Naive thymus-derived CD8-positive, alpha-beta T cell (primary cell): ENCODE data around the gene MAGIX. TPM values are rescaled to one million over a fixed set of nuclear protein-coding genes. Genes with fewer than 3 reads are reported as not detected.

Source experiments
- ATAC-seq, 2 donors: fragments of 150-1000 bp; cut with Tn5 transposase in 1 of 2; sonication (Bioruptor Pico), chemical (Tn5 transposase) in 1 of 2; 1 replicate in 1 of 2; 2 replicates in 1 of 2; pipeline ENCODE4 v1.10.0; 2021; ENCODE audit warnings: mild to moderate bottlenecking in 2 of 2, moderate library complexity in 2 of 2
- POLR2A ChIA-PET: fragments of 350-600 bp; sonication (Branson Sonifier 250); formaldehyde crosslinking; loops from one replicate; lab custom pipeline; 2021; ENCODE audit warnings: antibody characterized with exemption; lab: Charles Lee
- DNase-seq, 10 donors: peaks; one replicate each; pipeline versions ENCODE4 v3.0.0 to v3.0.0-alpha.2; 2020 to 2022
- H3K27ac Mint-ChIP-seq, 10 donors: one replicate each; pipeline ENCODE4 v1.8.0; 2020 to 2022; ENCODE audit warnings: mild to moderate bottlenecking in 10 of 10, mixed read lengths in 10 of 10, moderate library complexity in 4 of 10, inconsistent platforms in 1 of 10
- H3K27me3 Mint-ChIP-seq, 5 donors: one replicate each; pipeline ENCODE4 v1.8.0; 2021 to 2022; ENCODE audit warnings: mixed read lengths in 5 of 5
- H3K36me3 Mint-ChIP-seq, 3 donors: one replicate each; pipeline ENCODE4 v1.8.0; 2020 to 2022; ENCODE audit warnings: mixed read lengths in 3 of 3, mild to moderate bottlenecking in 2 of 3, inconsistent platforms in 1 of 3
- H3K4me1 Mint-ChIP-seq, 4 donors: one replicate each; pipeline ENCODE4 v1.8.0; 2021 to 2022; ENCODE audit warnings: mixed read lengths in 4 of 4
- H3K4me3 Mint-ChIP-seq, 10 donors: one replicate each; pipeline ENCODE4 v1.8.0; 2020 to 2022; ENCODE audit warnings: mild to moderate bottlenecking in 10 of 10, mixed read lengths in 10 of 10, moderate library complexity in 6 of 10, inconsistent platforms in 1 of 10
- H3K9me3 Mint-ChIP-seq, 9 donors: one replicate each; pipeline ENCODE4 v1.8.0; 2020 to 2022; ENCODE audit warnings: mixed read lengths in 9 of 9, mild to moderate bottlenecking in 3 of 9, inconsistent platforms in 1 of 9, moderate library complexity in 1 of 9
- polyA plus RNA-seq, 3 donors: library from polyadenylated mRNA; unstranded; fragments of 300-500 nt; fragmentation: Illumina TruSeq; gene quantifications; one replicate each; pipeline ENCODE4 v1.2.3, GENCODE V29; 2021
- total RNA-seq, 8 experiments: library from RNA in 2 of 8; stranded (reverse) in 2 of 8; gene quantifications; one replicate each; pipeline ENCODE4 v1.2.3 and lab custom pipeline; 2021 to 2026

Gene MAGIX
- total and polyA plus RNA-seq, 5 experiments from 2014 or later = 0.52 to 1.2 (median 0.77) TPM

DNA sequence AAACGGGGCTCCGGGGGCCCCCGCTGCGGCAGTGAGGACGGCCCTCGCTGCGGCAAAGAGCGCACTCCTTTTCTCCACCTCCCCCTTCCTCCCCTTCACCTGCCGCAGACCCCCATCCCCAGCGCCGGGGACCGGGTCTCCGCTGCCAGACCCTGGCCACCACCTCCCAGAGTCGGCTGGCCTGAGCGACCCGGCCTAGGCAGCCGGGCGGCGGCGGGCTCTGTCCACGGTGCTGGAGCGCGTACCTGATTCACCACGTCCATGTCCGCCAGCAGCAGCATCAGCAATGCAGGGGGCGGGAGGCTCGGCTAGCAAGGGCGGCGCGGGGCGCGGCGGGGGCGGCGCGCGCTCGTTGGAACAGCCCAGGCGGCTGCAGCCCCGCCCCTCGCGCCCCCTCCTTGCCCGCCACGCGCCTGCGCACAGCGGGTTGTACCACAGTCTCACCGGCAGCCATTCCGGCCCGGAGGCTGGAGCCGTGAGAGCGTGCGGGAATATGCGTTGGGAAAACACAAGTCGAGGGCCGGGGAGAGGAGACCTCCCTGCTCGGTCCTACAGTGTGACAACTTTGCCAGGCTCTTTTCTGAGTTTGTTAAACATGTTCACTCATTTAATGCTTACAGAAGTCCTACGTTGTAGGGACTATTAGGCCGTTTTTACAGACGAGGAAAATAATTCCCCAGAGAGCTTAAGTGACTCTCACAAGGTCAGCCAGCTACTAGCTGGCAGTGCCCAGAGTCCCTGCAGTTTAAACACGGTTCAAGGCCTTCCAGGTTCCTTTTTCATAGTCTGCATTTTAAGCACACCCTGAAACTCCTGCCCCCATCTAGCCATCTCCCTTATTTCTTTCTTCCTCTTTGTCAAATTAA, 37.6 kb downstream of the MAGIX start, which contains the start of gene SYP:
Gene SYP, minus strand, starts transcription at position 288 of the 866 bp plus-strand sequence. Its CDS starts 7 bp downstream, at position 281.
- Mint-ChIP-seq H3K4me1 (peaks cover 8 to 17% (median 11%) of the 10 kb centered on the region in 4 donors), H3K9me3 (no peaks in the 10 kb centered on the region), H3K27ac (peak within 1 kb of the TSS; percentile 28 to 88 (median 60)), H3K36me3 (peaks cover 0 to 2% (median 0%) of the 10 kb centered on the region in 3 donors), H3K27me3 (no peaks in the 10 kb centered on the region), H3K4me3 (peak within 1 kb of the TSS; percentile 56 to 78 (median 72))
- ATAC-seq (peak; percentile 97 to 98), DNase-seq (peak; percentile 78 to 93 (median 88))
- POLR2A ChIA-PET = interaction anchor here (1.5 kb wide), 1 partner anchor 10 kb away, joined by 5 read pairs; no protein-coding TSS in a partner anchor

DNA sequence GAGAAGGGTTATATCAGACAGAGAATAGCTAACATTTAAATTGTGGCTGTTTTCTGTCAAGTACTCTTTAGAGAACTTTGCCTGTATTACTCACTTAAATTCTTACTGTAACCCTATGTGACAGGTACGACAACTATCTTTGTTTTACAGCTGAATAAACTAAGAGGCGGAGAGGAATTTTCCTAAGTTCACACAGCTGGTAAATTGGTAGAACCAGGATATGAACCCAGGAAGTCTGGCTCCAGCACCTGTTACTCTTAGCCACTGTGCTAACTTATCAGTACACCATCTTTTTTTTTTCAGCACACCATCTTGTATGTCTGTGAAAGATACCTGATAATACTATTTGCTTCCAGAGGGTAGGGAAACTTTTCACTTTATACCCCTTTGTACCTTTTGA, 39.5 kb downstream of the MAGIX start:
- no peak for ATAC-seq
- H3K36me3 Mint-ChIP-seq = no peaks in the 10 kb centered on the region
- no peaks in the 10 kb centered on the region for H3K9me3 Mint-ChIP-seq
- no peaks in the 10 kb centered on the region for H3K27me3 Mint-ChIP-seq
- POLR2A ChIA-PET = interaction anchor here (0.6 to 0.7 kb wide), 2 partner anchors 22 to 59 kb away, joined by 3 to 5 read pairs; no protein-coding TSS in a partner anchor
- DNase-seq = no peak
- no peak overlapping the region for H3K27ac Mint-ChIP-seq
- H3K4me3 Mint-ChIP-seq = no peak overlapping the region
- H3K4me1 Mint-ChIP-seq = peaks cover 5 to 17% (median 11%) of the 10 kb centered on the region in 4 donors

DNA sequence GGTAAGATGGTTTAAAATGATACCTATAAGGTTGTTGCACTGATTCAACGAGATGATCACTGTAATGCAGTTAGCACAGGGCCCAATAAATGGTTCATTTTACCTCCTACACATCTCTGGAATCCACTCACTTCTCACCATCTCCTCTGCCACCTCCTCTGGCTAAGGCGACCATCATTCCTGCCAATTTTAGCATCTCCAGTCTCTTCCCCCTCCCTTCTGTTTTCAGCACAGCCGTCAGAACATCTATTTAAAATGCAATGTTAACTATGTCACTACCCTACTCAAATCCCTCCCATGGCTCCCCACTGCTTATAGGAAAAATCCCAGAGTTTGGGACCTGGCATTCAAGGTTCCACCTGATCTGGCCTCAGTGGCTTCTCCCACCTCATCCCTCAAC, 41.0 kb downstream of the MAGIX start:
- Mint-ChIP-seq H3K4me3 (no peak overlapping the region), H3K4me1 (peaks cover 0 to 8% (median 5%) of the 10 kb centered on the region in 4 donors), H3K27ac (peak overlapping the region in 1 of 10 donors; percentile 75), H3K27me3 (no peaks in the 10 kb centered on the region), H3K36me3 (no peaks in the 10 kb centered on the region), H3K9me3 (no peaks in the 10 kb centered on the region)
- no peak for ATAC-seq
- DNase-seq = no peak
- POLR2A ChIA-PET = no interaction called here

DNA sequence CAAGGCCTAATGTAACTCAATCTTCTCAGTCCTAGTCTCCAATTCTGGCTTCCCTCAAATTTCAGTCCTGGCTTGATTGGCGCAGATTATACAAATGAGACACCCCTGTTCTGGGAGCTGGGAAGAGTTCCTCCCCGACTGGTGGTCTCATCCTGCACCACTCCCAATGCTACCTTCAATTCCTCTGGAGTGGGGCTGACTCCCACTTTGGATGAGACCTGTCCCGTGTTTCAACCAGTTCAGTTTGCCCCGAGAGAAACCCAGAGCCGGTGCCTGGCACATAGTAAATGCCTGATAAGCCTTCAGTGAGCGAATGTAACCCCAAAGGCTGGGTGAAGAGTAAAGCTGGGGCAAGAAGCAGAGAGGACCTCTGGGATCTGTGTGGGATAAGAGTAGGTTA, 41.5 kb downstream of the MAGIX start:
- no peak for DNase-seq
- Mint-ChIP-seq H3K9me3 (no peaks in the 10 kb centered on the region), H3K4me1 (peaks cover 0 to 6% (median 3%) of the 10 kb centered on the region in 4 donors)

DNA sequence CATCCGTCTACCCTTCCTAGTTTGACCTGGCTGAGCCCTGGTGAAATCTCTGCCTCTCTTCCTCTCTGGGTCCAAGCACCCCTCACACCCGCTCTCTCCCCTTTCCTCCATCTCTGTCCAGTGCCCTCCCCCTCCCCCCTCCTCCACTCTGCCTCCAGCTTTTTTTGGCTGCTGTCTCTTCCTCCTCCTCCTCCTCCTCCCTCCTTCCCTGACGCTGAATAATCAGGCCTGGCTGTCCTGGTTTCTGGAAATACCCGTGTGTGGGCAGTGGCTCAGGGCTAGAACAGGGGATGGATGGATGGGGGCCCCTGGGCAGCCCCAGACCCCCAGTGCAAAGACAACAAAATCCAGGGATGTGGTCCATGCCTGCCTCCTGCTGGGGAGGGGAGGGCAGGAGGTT, 42.2 kb downstream of the MAGIX start:
- ATAC-seq = no peak
- H3K27ac Mint-ChIP-seq = no peak overlapping the region
- H3K4me3 Mint-ChIP-seq = no peak overlapping the region
- no peaks in the 10 kb centered on the region for H3K27me3 Mint-ChIP-seq
- H3K9me3 Mint-ChIP-seq = no peaks in the 10 kb centered on the region
- peaks cover 0 to 6% (median under 1%) of the 10 kb centered on the region in 4 donors for H3K4me1 Mint-ChIP-seq
- DNase-seq = no peak
- no peaks in the 10 kb centered on the region for H3K36me3 Mint-ChIP-seq
- POLR2A ChIA-PET = no interaction called here

More for the DNA sequence above, 41.5 kb downstream of the MAGIX start:
- Mint-ChIP-seq H3K27ac (peak overlapping the region in 1 of 10 donors; percentile 75), H3K27me3 (no peaks in the 10 kb centered on the region), H3K4me3 (no peak overlapping the region), H3K36me3 (no peaks in the 10 kb centered on the region)
- POLR2A ChIA-PET = no interaction called here
- ATAC-seq = no peak

DNA sequence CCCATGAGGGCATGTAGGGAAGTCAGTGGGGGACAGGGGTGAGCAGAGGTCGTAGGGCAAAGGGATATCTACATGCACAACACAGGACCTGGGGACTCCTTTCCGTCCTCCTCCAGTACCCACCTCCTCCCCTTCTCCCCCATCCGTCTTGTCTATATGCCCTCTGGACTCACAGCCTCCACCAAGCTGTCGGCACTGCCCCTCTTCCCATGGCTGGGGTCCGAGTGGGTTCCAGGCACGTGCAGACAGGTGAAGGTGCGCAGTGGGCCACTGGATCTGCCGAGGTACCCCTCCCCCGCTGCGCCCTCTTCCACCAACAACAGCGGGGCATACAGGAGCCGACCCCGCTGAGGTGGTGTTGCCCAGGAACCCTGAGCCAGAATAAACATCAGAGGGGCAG, 42.9 kb downstream of the MAGIX start:
- POLR2A ChIA-PET = no interaction called here
- Mint-ChIP-seq H3K27me3 (no peaks in the 10 kb centered on the region), H3K36me3 (no peaks in the 10 kb centered on the region), H3K27ac (no peak overlapping the region), H3K9me3 (no peaks in the 10 kb centered on the region), H3K4me1 (peaks cover 0 to 6% (median 2%) of the 10 kb centered on the region in 4 donors), H3K4me3 (no peak overlapping the region)
- ATAC-seq = no peak
- DNase-seq = no peak

DNA sequence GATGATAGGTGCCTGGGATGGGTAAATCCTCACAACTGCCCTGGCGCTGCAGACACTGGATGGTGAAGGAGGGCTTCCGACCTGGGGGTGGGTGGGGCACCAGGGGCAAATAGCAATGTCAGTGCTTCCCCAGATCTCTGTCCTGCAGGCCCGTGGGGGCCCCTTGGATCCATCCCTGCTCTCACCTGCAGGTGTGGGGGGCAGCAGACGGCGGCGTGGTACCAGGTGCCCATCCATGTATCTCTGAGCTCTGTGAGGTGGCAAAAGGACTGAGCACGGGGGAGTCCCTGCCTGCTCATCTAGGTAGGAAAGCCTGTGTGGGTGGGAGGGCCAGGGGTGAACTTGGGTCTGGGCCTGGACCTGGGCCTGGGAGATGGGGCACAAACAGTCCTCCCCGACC, 44.0 kb downstream of the MAGIX start:
- ATAC-seq = no peak
- H3K9me3 Mint-ChIP-seq = no peaks in the 10 kb centered on the region
- POLR2A ChIA-PET = interaction anchor here (0.5 kb wide), 1 partner anchor 206 kb away, joined by 3 read pairs; no protein-coding TSS in a partner anchor
- H3K27me3 Mint-ChIP-seq = no peaks in the 10 kb centered on the region
- no peaks in the 10 kb centered on the region for H3K36me3 Mint-ChIP-seq
- H3K27ac Mint-ChIP-seq = no peak overlapping the region
- peaks cover 0 to 4% (median 0%) of the 10 kb centered on the region in 4 donors for H3K4me1 Mint-ChIP-seq
- H3K4me3 Mint-ChIP-seq = no peak overlapping the region
- no peak for DNase-seq

DNA sequence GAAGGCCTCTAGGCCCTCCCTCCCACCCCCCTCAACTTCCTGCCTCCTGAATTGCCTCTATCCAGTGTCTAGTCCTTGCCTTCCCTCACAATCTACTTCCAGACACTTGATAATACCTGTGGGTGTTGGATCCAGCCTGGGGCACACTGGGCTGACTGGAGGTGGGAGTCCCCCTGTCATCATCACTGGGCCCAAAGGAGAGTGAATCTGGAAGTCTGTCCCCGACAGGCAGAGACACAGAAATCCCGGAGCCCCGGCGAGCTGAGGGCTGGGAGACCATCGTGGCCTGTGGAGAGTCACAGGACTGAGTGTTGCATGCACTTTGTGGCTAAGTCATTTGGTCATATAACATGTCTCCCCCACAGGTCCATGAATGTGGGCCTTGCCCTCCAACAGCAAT, 45.8 kb downstream of the MAGIX start:
- ATAC-seq = no peak
- DNase-seq = no peak
- no peaks in the 10 kb centered on the region for H3K36me3 Mint-ChIP-seq
- no peaks in the 10 kb centered on the region for H3K27me3 Mint-ChIP-seq
- peaks cover 0 to 4% (median 0%) of the 10 kb centered on the region in 4 donors for H3K4me1 Mint-ChIP-seq
- peaks cover 0 to 11% (median 0%) of the 10 kb centered on the region in 9 donors for H3K9me3 Mint-ChIP-seq
- H3K4me3 Mint-ChIP-seq = no peak overlapping the region
- POLR2A ChIA-PET = no interaction called here
- H3K27ac Mint-ChIP-seq = peak overlapping the region in 1 of 10 donors; percentile 62

DNA sequence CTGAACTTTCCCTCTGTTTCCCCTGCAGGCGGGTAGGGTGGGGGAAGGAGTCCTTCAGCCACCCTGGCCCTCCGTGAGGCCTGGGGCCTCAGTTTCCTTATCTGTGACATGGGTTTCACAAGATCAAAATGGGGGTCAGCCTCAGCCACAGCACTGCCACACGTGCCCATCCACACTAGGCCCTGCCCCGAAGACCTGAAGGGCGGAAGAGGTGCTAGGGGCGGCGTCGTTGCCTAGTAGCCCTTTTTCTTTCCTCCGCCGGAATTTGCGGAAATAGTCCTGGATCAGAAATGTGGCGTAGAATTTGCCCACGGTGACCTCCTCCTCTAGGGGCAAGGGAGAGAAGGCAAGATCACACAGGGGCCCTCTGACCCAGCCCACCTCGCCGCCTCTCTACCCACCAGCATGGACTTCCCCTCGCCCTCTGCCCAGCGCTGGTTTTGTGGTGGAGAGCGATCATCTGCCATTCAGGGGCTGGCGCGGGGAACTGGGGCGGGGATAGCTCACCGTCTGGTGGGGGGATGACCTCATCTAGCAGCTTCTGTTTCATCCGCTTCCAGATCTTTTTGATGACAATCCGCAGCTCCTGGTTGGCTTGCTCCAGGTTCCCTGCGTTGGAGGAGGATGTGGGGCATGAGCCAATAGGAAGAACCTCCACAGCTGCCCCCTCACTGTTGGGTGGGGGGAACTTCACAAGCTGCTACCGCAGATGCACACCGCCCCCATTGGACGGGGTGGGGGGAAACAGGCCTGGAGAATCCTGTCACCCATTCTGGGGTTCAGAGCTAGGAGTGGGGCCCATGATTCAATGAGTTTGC, 47.1 kb downstream of the MAGIX start:
- Mint-ChIP-seq H3K36me3 (no peaks in the 10 kb centered on the region), H3K27me3 (no peaks in the 10 kb centered on the region), H3K4me3 (peak overlapping the region in 9 of 10 donors; percentile 22 to 61 (median 26)), H3K27ac (peak overlapping the region in 2 of 10 donors; percentile 38 to 49), H3K4me1 (peaks cover 0 to 4% (median 0%) of the 10 kb centered on the region in 4 donors), H3K9me3 (peaks cover 0 to 13% (median 0%) of the 10 kb centered on the region in 9 donors)
- DNase-seq (peak in 2 of 10 donors; percentile 16 to 20), ATAC-seq (peak; percentile 54 to 74)
- POLR2A ChIA-PET = interaction anchor here (0.6 to 2.0 kb wide), 2 partner anchors 9 to 319 kb away, joined by 3 to 5 read pairs; partner anchors contain the start of gene SYP

DNA sequence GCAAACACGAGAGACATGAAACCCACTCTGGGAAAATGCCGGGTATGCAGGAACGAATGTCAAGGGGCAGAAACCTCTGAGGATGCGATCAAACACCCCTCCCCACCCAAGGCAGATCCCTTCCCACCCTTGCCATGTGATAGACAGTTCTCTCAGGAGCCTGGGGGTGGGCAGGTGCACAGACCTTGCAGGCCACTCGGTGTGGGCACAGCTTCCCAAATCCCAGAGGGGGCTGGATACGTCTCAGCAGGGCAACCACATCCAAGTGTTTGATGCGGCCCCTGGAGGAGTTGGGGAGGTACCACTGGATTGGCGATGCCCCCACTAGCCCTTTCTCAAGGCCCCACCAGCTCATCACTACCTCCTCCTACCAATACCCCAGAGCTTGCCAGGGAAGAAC, 47.8 kb downstream of the MAGIX start:
- POLR2A ChIA-PET = interaction anchor here (2.0 kb wide), 1 partner anchor 10 kb away, joined by 5 read pairs; the partner anchor contains the start of gene SYP
- no peak overlapping the region for H3K4me3 Mint-ChIP-seq
- H3K27me3 Mint-ChIP-seq = no peaks in the 10 kb centered on the region
- H3K27ac Mint-ChIP-seq = no peak overlapping the region
- H3K4me1 Mint-ChIP-seq = peaks cover 0 to 4% (median 0%) of the 10 kb centered on the region in 4 donors
- ATAC-seq = no peak
- no peak for DNase-seq
- no peaks in the 10 kb centered on the region for H3K36me3 Mint-ChIP-seq
- H3K9me3 Mint-ChIP-seq = peaks cover 0 to 13% (median 0%) of the 10 kb centered on the region in 9 donors

DNA sequence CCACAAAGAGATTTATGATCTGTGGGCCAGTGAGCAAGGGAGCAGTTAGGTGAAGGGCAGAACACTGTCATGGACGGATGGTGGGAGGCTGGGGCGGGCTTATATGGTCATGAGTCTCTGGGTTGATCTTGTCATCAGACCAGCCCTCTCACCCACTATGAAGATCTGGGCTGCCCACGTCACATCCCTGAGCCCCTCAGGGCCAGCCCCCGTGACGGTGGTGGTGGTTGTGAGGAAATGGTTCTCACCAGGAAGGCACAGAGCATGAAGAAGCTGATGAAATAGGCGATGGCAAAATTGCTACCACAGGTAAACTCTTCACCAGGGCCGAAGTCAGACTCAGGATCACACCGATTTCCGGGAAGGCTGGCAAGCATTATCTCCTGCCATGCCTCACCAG, 48.5 kb downstream of the MAGIX start:
- peak overlapping the region in 1 of 10 donors; percentile 31 for H3K27ac Mint-ChIP-seq

DNA sequence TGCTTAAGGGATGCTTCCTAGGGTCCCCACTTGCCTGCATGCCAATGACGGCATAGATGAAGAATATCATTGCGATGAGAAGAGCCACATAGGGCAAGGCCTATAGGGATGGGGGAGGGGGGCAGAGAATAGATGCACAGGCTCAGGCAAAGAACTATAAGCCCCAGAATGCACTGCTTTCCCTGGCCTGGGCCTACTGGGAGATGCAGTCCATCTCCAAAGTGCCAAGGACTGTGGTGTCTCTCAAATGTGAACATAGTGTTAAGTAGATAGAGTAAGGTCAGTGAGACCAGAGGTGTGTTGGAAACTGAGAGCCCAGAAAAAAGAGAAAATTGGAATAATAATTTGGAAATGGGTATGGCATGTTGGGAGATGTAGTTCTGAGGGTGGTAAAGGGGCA, 49.7 kb downstream of the MAGIX start:
- H3K36me3 Mint-ChIP-seq = no peaks in the 10 kb centered on the region
- POLR2A ChIA-PET = no interaction called here
- H3K27ac Mint-ChIP-seq = no peak overlapping the region
- ATAC-seq (no peak), DNase-seq (no peak)
- peaks cover 0 to 13% (median 0%) of the 10 kb centered on the region in 9 donors for H3K9me3 Mint-ChIP-seq
- H3K27me3 Mint-ChIP-seq = no peaks in the 10 kb centered on the region
- H3K4me1 Mint-ChIP-seq = peaks cover 0 to 4% (median 0%) of the 10 kb centered on the region in 4 donors
- H3K4me3 Mint-ChIP-seq = no peak overlapping the region

More for the DNA sequence above, 48.5 kb downstream of the MAGIX start:
- Mint-ChIP-seq H3K4me3 (no peak overlapping the region), H3K36me3 (no peaks in the 10 kb centered on the region), H3K27me3 (no peaks in the 10 kb centered on the region), H3K4me1 (peaks cover 0 to 4% (median 0%) of the 10 kb centered on the region in 4 donors), H3K9me3 (peaks cover 0 to 13% (median 0%) of the 10 kb centered on the region in 9 donors)
- no peak for ATAC-seq
- POLR2A ChIA-PET = no interaction called here
- no peak for DNase-seq
